Ishikawa (cell line): ENCODE data around the gene HDLBP.

Experiments
- CEBPB ChIP-seq: IDR thresholded peaks from 2 replicates; pipeline ENCODE4 v1.6.1; 2012
- CREB1 ChIP-seq: IDR thresholded peaks from 2 replicates; pipeline ENCODE4 v1.6.1; 2012; ENCODE audit warnings: low read depth
- EGR1 ChIP-seq: IDR thresholded peaks from 2 replicates; pipeline ENCODE4 v1.6.1; 2012
- EP300 ChIP-seq: IDR thresholded peaks from 2 replicates; pipeline ENCODE4 v1.6.1; 2012; ENCODE audit warnings: borderline replicate concordance
- FOXM1 ChIP-seq: IDR thresholded peaks from 2 replicates; pipeline ENCODE4 v1.6.1; 2012; ENCODE audit warnings: low read depth, borderline replicate concordance
- NFIC ChIP-seq: IDR thresholded peaks from 2 replicates; pipeline ENCODE4 v1.6.1; 2012
- RAD21 ChIP-seq: IDR thresholded peaks from 2 replicates; pipeline ENCODE4 v1.6.1; 2012; ENCODE audit warnings: low read depth
- TAF1 ChIP-seq: IDR thresholded peaks from 2 replicates; pipeline ENCODE4 v1.6.1; 2012; ENCODE audit warnings: low read depth, mild to moderate bottlenecking
- TCF12 ChIP-seq: IDR thresholded peaks from 2 replicates; pipeline ENCODE4 v1.6.1; 2012; ENCODE audit warnings: low read depth
- TEAD4 ChIP-seq: IDR thresholded peaks from 2 replicates; pipeline ENCODE4 v1.6.1; 2012
- YY1 ChIP-seq: IDR thresholded peaks from 2 replicates; pipeline ENCODE4 v1.6.1; 2012; ENCODE audit warnings: low read depth
- ZBTB7A ChIP-seq: IDR thresholded peaks from 2 replicates; pipeline ENCODE4 v1.6.1; 2012; ENCODE audit warnings: low read depth
- TF ChIP-seq, protein P1 (sequence below): IDR thresholded peaks from 2 replicates; pipeline ENCODE4 v1.6.1; 2012
- TF ChIP-seq, protein P2 (sequence below): IDR thresholded peaks from 2 replicates; pipeline ENCODE4 v1.6.1; 2012
- TF ChIP-seq, protein P3 (sequence below): IDR thresholded peaks from 2 replicates; pipeline ENCODE4 v1.6.1; 2012; ENCODE audit warnings: low read depth, mild to moderate bottlenecking

HDLBP gene

DNA sequence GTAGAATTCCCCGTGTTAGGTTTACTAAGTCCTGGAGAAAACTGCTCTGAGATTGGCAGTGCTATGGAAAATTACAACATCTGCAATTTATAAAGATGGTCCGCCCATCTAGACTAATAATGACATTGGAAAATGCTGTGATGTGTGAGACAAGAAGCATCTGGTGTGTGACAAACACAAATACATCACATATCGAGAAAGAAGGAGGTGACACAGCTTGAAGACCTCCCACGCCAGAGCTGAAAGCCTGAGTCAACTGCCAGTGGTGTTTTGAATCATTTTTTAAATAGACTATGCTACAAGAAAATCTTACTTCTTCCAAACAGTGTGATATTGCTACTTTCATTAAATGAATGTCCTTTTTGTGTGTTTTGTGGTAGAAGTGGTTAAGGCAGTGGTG is 135.6 kb downstream of the HDLBP start:
- TF ChIP-seq, protein P1, sequence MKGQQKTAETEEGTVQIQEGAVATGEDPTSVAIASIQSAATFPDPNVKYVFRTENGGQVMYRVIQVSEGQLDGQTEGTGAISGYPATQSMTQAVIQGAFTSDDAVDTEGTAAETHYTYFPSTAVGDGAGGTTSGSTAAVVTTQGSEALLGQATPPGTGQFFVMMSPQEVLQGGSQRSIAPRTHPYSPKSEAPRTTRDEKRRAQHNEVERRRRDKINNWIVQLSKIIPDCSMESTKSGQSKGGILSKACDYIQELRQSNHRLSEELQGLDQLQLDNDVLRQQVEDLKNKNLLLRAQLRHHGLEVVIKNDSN: no peak
- TF ChIP-seq TEAD4 (no peak), TAF1 (no peak), CEBPB (no peak), ZBTB7A (no peak), FOXM1 (no peak), TCF12 (no peak)
- TF ChIP-seq, protein P2, sequence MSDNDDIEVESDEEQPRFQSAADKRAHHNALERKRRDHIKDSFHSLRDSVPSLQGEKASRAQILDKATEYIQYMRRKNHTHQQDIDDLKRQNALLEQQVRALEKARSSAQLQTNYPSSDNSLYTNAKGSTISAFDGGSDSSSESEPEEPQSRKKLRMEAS: no peak

DNA sequence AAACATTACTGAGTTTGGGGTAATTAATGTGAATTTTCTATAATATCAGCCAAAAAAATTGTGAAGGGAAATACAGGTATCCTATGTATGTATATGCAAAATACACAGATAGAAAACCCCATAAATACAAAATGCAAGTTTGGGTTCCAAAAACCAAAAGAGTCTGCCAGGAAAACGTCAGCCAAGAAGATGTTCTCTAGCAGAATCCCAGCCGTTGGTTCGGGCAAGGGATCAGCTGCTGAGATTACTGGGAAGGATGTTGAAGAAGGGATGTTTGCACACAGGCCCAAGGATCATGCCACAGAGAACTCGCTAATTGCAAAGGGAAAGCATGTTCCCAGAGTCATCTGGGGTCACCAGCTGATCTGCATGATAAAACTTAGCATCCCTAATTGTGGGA is 136.5 kb downstream of the HDLBP start:
- TF ChIP-seq TCF12 (no peak), TEAD4 (no peak), FOXM1 (no peak), YY1 (no peak), CREB1 (no peak), RAD21 (no peak), CEBPB (no peak), TAF1 (no peak), NFIC (no peak), EP300 (no peak), EGR1 (no peak)
- TF ChIP-seq, protein P3, sequence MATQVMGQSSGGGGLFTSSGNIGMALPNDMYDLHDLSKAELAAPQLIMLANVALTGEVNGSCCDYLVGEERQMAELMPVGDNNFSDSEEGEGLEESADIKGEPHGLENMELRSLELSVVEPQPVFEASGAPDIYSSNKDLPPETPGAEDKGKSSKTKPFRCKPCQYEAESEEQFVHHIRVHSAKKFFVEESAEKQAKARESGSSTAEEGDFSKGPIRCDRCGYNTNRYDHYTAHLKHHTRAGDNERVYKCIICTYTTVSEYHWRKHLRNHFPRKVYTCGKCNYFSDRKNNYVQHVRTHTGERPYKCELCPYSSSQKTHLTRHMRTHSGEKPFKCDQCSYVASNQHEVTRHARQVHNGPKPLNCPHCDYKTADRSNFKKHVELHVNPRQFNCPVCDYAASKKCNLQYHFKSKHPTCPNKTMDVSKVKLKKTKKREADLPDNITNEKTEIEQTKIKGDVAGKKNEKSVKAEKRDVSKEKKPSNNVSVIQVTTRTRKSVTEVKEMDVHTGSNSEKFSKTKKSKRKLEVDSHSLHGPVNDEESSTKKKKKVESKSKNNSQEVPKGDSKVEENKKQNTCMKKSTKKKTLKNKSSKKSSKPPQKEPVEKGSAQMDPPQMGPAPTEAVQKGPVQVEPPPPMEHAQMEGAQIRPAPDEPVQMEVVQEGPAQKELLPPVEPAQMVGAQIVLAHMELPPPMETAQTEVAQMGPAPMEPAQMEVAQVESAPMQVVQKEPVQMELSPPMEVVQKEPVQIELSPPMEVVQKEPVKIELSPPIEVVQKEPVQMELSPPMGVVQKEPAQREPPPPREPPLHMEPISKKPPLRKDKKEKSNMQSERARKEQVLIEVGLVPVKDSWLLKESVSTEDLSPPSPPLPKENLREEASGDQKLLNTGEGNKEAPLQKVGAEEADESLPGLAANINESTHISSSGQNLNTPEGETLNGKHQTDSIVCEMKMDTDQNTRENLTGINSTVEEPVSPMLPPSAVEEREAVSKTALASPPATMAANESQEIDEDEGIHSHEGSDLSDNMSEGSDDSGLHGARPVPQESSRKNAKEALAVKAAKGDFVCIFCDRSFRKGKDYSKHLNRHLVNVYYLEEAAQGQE: no peak
- TF ChIP-seq, protein P1: no peak

DNA sequence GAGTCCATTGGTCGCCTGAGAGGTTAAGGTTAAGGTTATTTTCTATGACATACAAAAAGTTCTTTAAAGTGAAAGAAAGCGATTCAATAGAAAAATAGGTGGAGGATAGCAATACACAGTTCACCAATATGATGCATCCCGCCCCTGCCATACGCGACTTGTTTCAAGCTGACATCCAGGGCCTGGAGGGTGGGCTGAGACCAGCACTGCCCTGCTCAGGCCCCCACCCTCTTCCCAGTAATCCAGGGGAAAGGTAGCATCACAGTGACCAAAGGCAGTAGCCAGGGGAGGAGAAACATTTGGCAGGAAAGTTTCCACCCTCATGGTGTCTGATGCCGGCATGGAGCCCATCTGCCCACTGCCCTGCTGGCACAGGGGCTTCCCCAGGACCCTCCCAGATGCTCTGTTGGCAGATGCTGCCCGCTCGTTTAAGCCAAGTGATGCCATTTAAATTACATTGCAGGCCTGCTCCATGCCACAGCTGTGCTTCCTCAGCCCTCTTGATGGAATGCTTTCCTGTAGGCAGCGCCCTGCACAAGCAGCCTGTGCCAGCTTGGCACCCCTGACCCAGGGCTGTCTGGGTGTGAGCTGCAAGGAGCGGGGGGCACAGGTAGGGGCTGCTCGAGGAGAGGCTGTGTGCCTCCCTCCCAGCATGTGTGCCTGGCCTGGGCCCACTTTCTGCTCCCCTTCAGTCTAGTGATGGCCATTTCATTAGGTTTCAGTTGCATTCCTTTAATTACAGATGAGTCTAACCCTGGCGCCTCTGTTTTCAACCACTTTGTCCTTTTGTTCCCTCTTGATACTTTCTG is 137.7 kb downstream of the HDLBP start:
- TF ChIP-seq, protein P3: no peak
- TF ChIP-seq, protein P1: no peak
- no peak for TF ChIP-seq EP300
- no peak for TF ChIP-seq EGR1
- no peak for TF ChIP-seq NFIC
- TF ChIP-seq, protein P2: no peak
- no peak for TF ChIP-seq TEAD4
- TF ChIP-seq YY1: no peak
- TF ChIP-seq TCF12: no peak
- no peak for TF ChIP-seq ZBTB7A
- no peak for TF ChIP-seq CEBPB
- no peak for TF ChIP-seq FOXM1
- TF ChIP-seq RAD21: no peak
